ENCODE results near the gene TRERF1. TPM values are rescaled to one million over a fixed set of nuclear protein-coding genes. Genes with fewer than 3 reads are reported as not detected.

Gene TRERF1
- total RNA-seq, 1 experiment from 2014 or later = 2.0 TPM

DNA sequence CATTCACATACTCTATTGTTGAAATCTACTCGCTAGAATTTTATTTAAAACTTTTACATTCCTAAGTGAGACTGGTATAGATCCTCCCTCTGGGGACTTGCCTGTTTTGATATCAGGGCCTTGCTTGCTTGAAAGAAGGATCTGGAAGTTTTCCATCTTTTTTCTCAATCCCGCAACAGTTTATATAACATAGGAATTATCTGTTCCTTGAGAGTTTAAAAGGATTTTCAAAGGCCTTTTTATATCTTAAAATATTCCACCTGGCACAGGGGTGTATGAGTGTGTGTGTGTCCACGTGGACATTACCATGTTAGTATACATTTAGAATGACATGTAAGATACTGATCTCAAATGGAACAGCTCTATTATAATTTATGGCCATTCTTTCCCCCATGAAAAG, 96.3 kb downstream of the TRERF1 start:
- no peak for DNase-seq (ENCODE audit: low read depth)
- in situ Hi-C loops (cut with HindIII; ENCODE audit: low pct_unique_long_range_greater_than_20kb, low sequenced_read_pairs) = no loop called here

DNA sequence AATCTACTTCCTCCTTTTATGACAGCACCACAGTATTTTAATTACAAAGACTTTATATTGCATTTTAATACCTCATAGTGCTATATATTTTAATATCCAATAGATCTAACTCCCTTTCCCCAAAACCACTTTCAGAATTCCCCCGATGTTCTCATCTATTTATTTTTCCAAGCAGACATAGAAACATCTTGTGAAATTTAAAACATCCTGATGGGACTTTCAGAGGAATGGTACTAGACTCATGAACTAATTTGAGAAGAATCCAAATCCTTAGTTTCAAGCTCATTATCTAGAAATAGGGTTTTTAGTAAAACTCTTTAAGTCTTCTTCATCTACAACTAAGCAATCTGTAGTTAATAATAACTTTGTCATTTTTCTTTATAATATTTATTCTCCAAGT, 97.0 kb downstream of the TRERF1 start:
- no peak for DNase-seq (ENCODE audit: low read depth)
- in situ Hi-C loops (cut with HindIII; ENCODE audit: low pct_unique_long_range_greater_than_20kb, low sequenced_read_pairs) = no loop called here

DNA sequence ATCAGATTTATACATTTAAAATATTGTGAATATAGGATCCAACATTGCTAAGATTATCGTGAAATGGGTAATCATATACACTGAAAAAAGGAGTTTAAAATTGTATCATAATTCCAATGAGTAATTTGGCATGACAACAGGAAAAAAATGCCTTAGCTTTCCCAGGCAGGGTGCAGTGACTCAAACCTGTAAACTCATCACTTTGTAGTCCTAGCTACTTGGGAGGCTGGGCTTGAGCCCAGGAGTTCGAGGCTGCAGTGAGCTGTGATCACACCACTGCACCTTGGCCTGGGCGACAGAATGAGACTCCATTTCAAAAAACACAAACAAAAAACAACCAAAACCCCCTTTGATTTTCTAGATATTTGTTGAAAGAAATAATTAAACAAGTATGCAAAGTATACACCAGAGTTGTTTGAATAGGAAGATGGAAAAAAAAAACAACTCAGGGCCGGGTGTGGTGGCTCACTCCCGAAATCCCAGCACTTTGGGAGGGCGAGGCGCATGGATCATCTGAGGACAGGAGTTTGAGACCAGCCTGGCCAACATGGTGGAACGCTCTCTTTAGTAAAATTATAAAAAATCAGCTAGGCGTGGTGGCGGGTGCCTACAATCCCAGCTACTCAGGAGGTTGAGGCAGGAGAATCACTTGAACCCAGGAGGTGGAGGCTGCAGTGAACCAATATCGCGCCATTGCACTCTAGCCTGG, 98.7 kb downstream of the TRERF1 start:
- DNase-seq (ENCODE audit: low read depth) = no peak

DNA sequence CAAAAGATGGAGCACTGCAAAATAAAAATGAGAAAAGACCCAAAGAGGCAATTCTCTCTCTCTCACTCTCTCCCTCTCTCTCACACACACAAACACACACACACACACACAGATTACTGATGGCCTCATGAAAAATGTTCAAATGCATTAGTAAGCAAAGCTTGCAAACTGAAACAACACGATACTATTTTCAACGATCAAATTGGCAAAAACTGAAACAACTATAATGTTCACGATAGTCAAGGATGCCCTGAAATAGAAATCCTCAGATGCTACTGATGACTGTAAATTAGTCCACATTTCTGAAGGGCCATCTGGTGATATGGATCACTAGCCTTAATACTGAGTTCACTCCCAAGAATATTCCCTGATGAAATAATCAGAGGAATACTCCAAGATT, 100.8 kb downstream of the TRERF1 start:
- no peak for DNase-seq (ENCODE audit: low read depth)
- in situ Hi-C loops (cut with HindIII; ENCODE audit: low pct_unique_long_range_greater_than_20kb, low sequenced_read_pairs) = no loop called here

More for the DNA sequence above, 98.7 kb downstream of the TRERF1 start:
- in situ Hi-C loops (cut with HindIII; ENCODE audit: low pct_unique_long_range_greater_than_20kb, low sequenced_read_pairs) = no loop called here

DNA sequence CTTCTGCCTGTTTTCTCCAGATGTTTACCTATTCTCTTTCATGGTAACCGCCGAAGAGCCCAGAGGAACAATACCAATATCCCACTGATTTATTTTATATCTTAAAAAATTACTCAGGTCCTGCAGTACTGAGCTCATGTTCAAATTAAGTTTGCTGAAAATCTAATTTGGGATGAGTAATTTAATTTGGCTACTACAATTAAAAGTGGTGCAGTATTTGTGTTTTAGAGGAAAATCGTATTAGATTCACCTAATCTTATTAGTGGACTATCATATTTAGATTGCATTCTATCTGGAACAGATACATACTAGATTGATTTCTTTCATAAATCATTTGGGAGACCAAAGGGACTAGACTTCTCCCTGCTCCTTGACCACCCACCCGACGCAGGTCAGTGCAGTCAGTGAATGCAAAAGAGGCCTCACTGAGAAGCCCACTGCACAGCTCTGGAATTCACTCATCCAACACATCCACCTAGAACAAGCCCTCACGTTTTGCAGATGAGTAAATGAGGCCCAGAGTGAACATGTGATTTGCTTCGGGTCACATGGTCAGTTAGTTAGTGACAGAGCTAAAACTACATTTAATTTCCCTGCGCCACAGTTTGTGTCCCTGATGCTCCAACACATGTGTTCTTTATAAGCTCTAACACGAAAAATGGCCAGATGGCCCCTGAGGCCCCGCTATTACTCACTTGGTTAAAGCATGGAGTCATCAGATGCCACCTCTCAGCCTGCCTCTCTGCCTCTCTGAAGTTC, 101.8 kb downstream of the TRERF1 start:
- no peak for DNase-seq (ENCODE audit: low read depth)
- in situ Hi-C loops (cut with HindIII; ENCODE audit: low pct_unique_long_range_greater_than_20kb, low sequenced_read_pairs) = no loop called here

DNA sequence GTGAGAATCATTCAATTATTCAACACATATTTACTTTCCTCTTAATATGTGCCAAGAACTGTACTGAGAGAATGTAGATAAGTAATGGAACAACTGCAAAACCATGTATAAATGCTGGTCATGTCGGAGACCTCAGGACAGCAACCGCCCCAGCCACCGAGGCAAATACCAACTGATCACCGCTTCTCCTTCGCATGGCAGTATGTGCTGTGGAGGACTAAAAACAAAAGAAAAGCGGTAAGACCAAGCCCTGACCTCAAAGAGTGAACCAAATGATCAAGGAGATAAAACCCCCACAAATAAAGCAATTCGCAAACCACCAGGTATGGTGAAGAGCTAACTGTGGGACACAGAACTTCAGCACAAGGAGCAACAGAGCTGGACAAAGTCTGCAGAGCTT, 104.3 kb downstream of the TRERF1 start:
- no peak for DNase-seq (ENCODE audit: low read depth)
- in situ Hi-C loops (cut with HindIII; ENCODE audit: low pct_unique_long_range_greater_than_20kb, low sequenced_read_pairs) = no loop called here

DNA sequence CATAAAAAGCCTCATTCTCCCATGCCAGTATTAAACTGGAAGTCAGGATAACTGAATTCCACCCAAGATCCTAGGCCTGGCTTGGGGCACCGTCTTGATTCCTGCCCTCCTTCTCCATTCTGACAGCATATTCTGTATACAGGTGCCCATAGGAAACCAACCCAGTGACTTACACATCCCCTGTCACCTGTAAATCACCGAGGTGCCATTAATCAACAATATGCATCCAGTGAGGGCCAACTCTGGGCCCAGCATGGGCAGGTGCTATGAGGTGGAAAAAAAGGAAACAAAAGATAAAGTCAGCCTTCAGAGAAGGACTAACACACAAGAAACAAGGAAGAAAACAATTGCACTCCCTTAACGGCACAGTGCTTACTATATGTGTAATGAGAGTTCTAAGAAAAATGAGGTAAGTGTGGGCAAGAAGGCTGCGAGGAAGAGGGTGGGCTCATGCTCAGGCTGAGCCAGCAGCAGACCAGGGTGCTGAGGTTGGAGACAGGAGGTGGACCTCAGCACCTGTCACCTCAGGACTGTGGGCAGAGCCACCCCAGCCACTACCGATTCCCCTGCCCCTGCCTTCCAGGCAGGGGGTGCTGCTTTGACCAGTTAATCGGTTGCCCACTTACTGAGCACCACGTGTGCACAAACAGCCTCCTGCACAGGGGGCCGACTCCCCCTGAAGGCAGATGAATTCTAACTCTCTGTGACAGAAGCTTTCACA, 105.9 kb downstream of the TRERF1 start:
- DNase-seq (ENCODE audit: low read depth) = no peak
- in situ Hi-C loops (cut with HindIII; ENCODE audit: low pct_unique_long_range_greater_than_20kb, low sequenced_read_pairs) = no loop called here

DNA sequence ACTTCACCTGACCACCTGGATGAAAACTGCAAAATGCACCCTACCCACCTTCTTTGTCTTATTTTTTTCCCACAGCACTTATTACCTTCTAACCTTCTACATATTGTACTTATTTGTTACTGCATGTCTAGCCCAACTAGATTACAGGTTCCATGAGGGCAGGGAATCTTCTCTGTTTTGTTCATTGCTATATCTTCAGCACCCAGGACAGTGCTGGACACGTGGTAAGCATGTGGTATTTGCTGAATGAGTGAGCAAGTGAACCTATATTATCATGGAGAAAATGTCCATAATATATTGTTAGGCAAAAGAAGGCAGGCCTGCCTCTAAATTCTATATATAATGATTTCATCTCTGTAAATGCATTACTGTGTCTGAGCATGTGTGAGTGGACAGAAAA, 107.0 kb downstream of the TRERF1 start:
- DNase-seq (ENCODE audit: low read depth) = no peak
- in situ Hi-C loops (cut with HindIII; ENCODE audit: low pct_unique_long_range_greater_than_20kb, low sequenced_read_pairs) = no loop called here

DNA sequence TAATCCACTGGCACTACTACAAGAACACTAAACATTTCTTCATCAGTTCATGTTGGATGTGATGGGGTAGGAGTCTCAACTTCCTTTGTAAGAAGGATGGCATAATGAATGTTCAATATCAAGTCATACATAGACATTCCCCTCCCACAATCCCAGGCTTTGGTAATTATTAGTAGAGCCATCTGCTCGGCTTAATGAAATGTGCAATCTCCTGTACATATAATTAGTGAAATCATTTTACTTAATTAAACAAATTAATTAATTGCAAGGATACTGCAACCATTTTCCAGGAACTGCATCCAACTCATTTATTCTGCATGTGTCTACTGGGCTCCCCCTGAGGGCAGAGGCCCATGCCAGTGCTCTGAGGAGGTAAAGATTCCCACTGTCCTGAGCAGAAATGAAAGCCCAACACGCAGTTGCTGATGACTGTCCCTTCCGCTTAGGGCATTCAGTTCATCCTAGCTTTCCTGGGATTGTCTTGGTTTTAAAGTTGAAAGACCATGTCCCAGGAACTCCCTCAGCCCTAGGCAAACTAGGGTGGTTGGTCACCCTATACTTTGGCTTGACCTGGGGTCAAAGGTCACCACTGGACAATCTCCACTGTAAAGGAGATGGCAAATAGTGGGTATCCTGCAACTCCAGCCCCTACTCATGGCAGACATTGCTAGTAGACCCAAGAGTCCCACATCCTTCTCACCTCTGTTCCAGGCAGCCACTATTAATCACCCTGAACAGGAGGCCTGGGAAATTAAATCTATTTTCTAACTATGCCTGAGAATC, 109.8 kb downstream of the TRERF1 start:
- DNase-seq (ENCODE audit: low read depth) = no peak
- in situ Hi-C loops (cut with HindIII; ENCODE audit: low pct_unique_long_range_greater_than_20kb, low sequenced_read_pairs) = no loop called here

DNA sequence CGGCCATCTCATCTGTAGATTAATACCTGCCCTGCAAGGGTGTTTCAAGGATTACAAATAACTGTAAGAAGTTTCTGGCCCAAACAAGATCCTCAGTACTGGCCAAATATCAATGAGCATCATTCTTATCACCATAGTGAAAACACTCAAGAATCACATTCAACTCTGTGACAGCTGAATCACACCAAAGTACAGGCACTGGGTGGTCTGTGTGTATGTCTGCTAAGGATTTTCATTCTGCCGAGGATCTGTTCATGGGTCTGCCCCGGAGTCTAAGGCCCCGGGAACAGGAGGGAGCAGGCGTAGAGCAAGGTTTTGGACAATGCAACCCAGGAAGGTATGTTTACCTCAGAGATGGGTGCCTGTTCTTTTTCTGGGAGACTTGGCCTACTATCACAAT, 110.5 kb downstream of the TRERF1 start:
- DNase-seq (ENCODE audit: low read depth) = no peak
- in situ Hi-C loops (cut with HindIII; ENCODE audit: low pct_unique_long_range_greater_than_20kb, low sequenced_read_pairs) = no loop called here

DNA sequence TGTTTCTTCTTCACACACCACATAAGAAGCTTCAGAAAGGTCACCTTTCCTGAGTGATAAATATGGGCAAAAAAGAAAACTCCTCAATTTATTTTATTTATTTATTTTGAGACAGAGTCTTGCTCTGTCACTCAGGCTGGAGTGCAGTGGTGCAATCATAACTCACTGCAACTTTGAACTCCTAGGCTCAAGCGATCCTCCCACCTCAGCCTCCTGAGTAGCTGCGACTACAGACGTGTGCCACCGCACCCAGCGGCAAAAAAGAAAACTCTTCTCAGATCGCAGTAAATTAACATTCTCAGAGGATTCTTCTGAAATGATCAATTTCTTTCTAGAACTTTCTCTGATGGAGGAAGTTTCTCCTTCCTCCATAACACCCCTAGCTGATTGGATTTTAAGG, 111.2 kb downstream of the TRERF1 start:
- in situ Hi-C loops (cut with HindIII; ENCODE audit: low pct_unique_long_range_greater_than_20kb, low sequenced_read_pairs) = no loop called here
- DNase-seq (ENCODE audit: low read depth) = no peak

DNA sequence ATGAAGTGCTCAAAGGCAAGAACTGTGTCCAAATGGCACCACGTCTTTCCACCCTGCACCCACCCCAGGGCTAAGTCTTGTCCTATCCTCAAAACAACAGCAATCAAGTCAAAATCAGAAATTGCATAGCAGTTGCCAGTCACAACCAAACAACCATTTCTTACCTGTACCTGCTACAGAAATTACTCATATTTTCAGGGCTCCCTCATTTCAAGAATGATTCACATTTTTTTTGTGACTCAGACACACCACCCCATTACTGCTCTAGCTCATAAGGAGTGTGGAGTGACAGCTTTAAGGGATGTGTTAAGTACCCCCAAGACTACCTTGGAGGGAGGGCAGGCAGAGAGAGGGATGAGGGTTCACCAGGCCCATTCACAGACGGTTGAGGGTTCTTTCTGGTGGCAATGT, 111.7 kb downstream of the TRERF1 start:
- in situ Hi-C loops (cut with HindIII; ENCODE audit: low pct_unique_long_range_greater_than_20kb, low sequenced_read_pairs) = no loop called here
- DNase-seq (ENCODE audit: low read depth) = no peak

DNA sequence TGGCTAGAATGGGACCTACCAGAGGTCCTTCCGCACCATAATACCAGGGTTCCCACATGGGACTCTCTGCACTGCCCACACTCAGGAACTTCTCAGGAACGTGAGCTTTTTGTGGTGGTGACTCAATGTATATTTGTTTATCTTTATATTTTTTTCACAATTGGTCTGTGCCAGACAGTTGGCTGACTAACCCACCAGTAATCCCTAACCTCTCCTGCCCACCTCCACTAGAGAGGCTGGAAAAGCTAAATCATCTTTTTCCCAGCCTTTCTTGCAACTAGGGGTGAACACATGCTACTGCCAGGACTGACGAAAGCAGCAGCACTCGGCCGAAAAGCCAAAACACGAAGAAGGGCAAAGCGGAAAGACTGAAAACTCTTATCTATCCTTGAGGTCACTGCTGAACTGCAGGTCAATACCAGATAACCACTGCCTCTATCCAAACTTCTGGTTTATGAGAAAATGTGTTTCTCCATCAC, 112.9 kb downstream of the TRERF1 start:
- in situ Hi-C loops (cut with HindIII; ENCODE audit: low pct_unique_long_range_greater_than_20kb, low sequenced_read_pairs) = no loop called here
- peak; percentile 98 for DNase-seq (ENCODE audit: low read depth)

DNA sequence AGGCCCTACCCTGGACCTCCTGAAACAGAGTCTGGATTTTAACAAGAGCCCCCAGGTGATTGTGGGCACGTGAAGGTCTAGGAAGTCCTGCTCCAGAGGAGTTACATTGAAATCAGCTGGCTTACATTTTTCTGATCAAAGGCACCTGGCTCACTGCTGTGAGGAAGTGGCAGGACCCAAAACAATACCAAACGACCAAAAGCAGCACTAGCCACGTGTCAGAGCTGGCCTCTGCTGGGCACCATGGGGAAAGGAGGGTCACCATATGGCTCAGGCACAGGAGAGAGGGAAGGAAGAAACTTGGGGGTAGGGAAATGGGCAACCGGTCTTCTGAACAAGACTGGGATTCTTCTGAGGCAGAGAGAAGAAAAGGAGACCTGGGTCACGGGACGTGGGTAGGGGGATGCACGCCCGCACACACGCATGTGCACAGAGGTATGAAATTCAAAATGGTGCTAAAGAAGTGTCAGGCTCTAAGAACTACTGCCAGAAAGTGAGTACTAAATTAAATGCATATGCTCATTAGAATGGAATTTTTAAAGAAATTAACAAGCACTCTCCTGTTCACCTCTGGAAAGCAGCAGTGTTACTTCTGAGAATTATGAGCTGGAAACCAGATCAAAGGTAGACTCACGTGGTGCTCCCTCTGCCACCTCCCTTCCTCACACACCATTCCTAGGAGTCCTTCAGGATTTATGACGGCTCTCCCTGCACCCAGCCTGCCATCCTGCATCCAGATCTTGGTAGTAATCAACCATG, 113.6 kb downstream of the TRERF1 start:
- DNase-seq (ENCODE audit: low read depth) = no peak

DNA sequence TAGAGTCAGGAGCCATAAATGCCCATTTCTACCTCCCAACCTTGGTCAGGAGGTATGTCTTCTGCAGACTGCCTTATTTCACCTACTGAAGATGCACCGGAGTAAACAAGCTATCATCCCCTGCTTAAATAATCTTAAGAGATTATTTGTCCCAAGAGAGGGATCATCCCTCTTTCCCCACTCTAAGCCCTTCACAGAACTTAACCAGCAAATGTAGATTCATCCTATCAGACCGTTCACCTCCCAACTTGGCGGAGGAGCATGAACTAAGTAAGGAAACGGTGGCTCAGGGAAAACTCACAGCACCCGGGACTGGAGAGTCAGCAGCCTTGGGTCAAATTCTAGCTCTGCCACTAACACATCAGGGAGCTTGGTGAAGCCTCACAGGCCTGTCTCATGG, 115.3 kb downstream of the TRERF1 start:
- no peak for DNase-seq (ENCODE audit: low read depth)
- in situ Hi-C loops (cut with HindIII; ENCODE audit: low pct_unique_long_range_greater_than_20kb, low sequenced_read_pairs) = no loop called here

More for the DNA sequence above, 113.6 kb downstream of the TRERF1 start:
- in situ Hi-C loops (cut with HindIII; ENCODE audit: low pct_unique_long_range_greater_than_20kb, low sequenced_read_pairs) = no loop called here

DNA sequence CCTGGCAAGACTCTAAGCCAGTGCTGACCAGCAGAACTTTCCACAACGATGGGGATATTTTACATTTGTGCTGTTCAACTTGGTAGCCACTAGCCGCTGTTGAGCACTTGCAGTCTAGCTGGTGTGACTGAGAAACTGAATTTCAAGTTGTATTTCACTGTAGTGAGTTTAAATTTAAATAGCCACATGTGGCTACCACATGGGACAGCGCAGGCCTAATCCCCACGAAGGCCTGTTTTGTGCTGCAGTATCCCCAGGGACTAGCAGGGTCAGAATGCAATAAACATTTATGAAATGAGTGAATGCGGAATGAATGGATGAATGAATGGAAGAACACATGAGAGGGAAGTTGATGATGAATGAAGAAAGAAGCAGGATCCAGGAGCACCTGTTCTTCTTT, 115.8 kb downstream of the TRERF1 start:
- in situ Hi-C loops (cut with HindIII; ENCODE audit: low pct_unique_long_range_greater_than_20kb, low sequenced_read_pairs) = no loop called here
- DNase-seq (ENCODE audit: low read depth) = no peak

DNA sequence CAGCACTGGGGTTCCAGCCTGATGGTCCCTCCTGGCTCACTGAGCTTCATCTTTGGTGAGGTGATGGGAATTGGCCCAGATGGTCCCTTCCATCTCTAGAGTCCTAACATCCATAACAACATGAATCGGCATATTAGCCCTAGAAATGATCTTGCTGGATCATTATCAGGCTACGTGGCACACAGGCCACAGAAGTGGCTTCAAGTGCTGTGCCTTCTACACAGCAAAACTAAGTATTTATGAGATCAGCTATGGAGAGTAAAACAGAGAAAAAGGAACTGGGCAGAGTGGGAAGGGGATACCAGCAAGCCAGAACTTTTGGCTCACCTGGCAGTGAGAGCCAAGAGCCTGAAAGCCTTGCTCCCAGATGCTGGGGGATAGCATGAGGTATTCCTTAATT, 116.9 kb downstream of the TRERF1 start:
- in situ Hi-C loops (cut with HindIII; ENCODE audit: low pct_unique_long_range_greater_than_20kb, low sequenced_read_pairs) = no loop called here
- DNase-seq (ENCODE audit: low read depth) = no peak

DNA sequence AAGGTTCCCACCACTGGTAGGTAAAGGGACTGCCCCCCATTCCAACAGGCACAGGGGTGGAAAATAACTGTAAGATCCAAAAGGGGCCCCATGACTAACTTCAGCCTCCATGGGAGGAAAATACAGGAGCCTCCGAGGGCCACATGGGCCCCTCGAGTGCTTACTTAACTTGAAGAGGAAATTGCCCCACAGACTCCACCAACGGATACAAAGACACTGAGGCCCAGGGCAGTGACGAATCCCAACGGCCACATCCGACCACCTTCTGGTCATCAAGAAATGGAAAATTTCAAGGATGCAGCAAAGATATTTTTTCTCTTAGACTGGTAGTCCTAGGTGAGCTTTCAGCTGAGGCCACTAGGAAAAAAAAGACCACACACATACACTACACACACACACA, 118.1 kb downstream of the TRERF1 start:
- in situ Hi-C loops (cut with HindIII; ENCODE audit: low pct_unique_long_range_greater_than_20kb, low sequenced_read_pairs) = no loop called here
- no peak for DNase-seq (ENCODE audit: low read depth)

Measured in Caki2 (cell line).